ENCODE data around the gene CCL5.

CCL5 gene

DNA sequence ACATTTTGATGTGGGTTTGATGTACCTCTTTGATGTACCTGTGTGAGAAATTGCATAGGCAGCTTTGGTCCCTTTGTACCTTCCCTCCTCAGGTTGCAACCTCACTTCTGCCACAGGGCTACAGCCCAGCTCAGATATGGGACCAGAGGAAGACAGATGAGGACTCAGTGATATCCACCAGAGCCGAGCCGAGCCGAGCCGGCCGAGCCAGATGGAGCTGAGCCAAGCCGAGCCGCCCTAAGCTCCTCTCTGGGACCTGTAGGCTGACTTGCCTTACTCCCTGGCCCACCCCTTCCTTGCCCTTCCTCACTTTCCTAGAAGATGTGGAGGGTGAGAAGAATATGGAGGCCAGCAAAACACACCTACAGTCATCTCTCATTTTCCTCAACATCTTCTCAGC lies 15.3 kb downstream of the CCL5 start:
- no peak for TF ChIP-seq TAF1 (IDR thresholded peaks at IDR 0.05; ENCODE audit: borderline replicate concordance, insufficient read depth, low read length)
- no peak for TF ChIP-seq POLR2AphosphoS5 (IDR thresholded peaks at IDR 0.05; ENCODE audit: low read depth, low read length)
- TF ChIP-seq, protein P1, sequence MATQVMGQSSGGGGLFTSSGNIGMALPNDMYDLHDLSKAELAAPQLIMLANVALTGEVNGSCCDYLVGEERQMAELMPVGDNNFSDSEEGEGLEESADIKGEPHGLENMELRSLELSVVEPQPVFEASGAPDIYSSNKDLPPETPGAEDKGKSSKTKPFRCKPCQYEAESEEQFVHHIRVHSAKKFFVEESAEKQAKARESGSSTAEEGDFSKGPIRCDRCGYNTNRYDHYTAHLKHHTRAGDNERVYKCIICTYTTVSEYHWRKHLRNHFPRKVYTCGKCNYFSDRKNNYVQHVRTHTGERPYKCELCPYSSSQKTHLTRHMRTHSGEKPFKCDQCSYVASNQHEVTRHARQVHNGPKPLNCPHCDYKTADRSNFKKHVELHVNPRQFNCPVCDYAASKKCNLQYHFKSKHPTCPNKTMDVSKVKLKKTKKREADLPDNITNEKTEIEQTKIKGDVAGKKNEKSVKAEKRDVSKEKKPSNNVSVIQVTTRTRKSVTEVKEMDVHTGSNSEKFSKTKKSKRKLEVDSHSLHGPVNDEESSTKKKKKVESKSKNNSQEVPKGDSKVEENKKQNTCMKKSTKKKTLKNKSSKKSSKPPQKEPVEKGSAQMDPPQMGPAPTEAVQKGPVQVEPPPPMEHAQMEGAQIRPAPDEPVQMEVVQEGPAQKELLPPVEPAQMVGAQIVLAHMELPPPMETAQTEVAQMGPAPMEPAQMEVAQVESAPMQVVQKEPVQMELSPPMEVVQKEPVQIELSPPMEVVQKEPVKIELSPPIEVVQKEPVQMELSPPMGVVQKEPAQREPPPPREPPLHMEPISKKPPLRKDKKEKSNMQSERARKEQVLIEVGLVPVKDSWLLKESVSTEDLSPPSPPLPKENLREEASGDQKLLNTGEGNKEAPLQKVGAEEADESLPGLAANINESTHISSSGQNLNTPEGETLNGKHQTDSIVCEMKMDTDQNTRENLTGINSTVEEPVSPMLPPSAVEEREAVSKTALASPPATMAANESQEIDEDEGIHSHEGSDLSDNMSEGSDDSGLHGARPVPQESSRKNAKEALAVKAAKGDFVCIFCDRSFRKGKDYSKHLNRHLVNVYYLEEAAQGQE (IDR thresholded peaks at IDR 0.05; ENCODE audit: insufficient read depth in 1 of 2, low read depth in 2 of 2, low read length in 2 of 2), result no peak
- no peak for TF ChIP-seq FOXP2 (optimal IDR thresholded peaks at IDR 0.05; ENCODE audit: borderline replicate concordance, extremely low read depth, extremely low read length, insufficient read depth)
- TF ChIP-seq SIN3A (IDR thresholded peaks at IDR 0.05; ENCODE audit: borderline replicate concordance, insufficient read depth, low read length), result no peak

DNA sequence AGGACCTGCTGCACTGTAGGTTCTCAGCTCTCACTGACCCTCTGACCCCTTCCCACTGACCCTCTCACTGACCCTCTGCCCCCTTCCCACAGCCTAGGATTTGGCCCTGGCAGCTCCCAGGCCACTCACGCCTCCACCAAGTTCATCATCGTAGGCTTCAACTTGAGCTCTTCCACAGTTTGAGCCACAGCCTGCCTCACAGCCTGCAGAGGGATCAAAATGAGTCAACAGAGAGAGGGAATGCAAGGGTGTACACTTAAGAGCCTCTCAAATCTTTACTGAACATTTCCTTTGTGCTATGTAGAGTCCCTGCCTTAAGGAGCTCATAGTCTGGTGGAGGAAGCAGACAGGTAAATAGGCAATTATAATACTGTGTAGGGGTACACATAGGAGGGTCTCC lies 23.6 kb downstream of the CCL5 start:
- TF ChIP-seq, protein P1 (IDR thresholded peaks at IDR 0.05; ENCODE audit: insufficient read depth in 1 of 2, low read depth in 2 of 2, low read length in 2 of 2), result no peak
- no peak for TF ChIP-seq SIN3A (IDR thresholded peaks at IDR 0.05; ENCODE audit: borderline replicate concordance, insufficient read depth, low read length)
- no peak for TF ChIP-seq POLR2AphosphoS5 (IDR thresholded peaks at IDR 0.05; ENCODE audit: low read depth, low read length)
- no peak for TF ChIP-seq TAF1 (IDR thresholded peaks at IDR 0.05; ENCODE audit: borderline replicate concordance, insufficient read depth, low read length)
- no peak for TF ChIP-seq FOXP2 (optimal IDR thresholded peaks at IDR 0.05; ENCODE audit: borderline replicate concordance, extremely low read depth, extremely low read length, insufficient read depth)

DNA sequence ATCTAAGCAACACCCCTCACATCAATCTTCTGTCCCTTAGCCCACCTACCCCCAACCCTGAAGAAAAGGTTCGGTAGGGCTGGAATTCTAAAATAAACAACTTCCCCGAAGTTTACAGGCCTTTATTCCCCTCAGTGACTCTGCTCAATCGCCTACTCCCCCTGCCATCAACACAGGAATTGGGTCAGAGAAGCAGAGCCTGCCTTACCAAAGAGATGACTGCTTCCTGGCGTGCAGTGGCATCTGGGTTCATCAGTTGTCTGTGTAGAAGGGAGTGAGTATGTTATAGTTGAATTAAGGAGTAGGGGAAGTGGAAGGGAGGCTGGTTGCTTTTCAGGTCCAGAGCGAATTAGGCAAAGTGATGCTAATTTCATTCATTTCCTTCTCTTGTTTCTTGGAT lies 24.2 kb downstream of the CCL5 start:
- no peak for TF ChIP-seq FOXP2 (optimal IDR thresholded peaks at IDR 0.05; ENCODE audit: borderline replicate concordance, extremely low read depth, extremely low read length, insufficient read depth)
- TF ChIP-seq POLR2AphosphoS5 (IDR thresholded peaks at IDR 0.05; ENCODE audit: low read depth, low read length), result no peak
- no peak for TF ChIP-seq SIN3A (IDR thresholded peaks at IDR 0.05; ENCODE audit: borderline replicate concordance, insufficient read depth, low read length)
- no peak for TF ChIP-seq TAF1 (IDR thresholded peaks at IDR 0.05; ENCODE audit: borderline replicate concordance, insufficient read depth, low read length)
- TF ChIP-seq, protein P1 (IDR thresholded peaks at IDR 0.05; ENCODE audit: insufficient read depth in 1 of 2, low read depth in 2 of 2, low read length in 2 of 2), result no peak

DNA sequence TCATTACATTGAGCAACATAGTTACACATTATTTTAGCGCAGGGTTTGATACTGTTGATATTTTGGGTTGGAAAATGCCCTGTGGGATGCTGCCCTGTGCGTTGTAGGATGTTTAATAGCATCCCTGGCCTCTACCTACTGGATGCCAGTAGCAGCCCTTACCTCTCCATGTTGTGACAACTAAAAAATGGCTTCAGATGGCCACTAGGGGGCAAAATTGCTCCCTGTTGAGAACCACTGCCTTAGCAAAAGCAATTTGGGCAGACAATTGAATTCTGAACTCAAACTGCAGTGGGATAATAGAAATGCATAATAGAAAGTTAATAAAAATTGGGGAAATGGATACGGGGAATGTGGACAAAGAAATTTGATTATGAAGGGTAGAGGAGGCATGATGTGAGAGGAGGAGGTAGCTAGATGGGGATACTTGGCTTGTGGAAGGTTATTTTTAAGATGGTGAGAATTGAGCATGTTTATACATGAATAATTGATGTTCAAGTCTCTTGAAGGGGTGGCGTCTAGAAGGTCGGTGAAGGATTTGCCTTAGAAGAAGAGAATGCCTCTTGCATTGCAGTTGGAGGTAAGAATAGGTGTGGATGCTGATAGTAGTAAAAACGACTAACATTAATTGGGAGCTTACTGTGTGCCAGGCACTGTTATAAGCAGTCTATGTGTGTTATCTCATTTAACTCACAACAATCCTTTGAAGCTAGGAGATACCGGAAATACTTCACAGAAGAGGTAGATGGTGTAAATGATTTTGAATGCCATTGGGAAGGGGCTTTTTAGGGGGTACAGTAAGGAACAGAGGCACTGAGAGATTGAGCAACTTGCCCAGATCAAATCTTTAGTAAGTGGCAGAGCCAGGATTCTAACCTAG lies 30.5 kb downstream of the CCL5 start:
- TF ChIP-seq TAF1 (IDR thresholded peaks at IDR 0.05; ENCODE audit: borderline replicate concordance, insufficient read depth, low read length) (no peak), SIN3A (IDR thresholded peaks at IDR 0.05; ENCODE audit: borderline replicate concordance, insufficient read depth, low read length) (no peak), FOXP2 (optimal IDR thresholded peaks at IDR 0.05; ENCODE audit: borderline replicate concordance, extremely low read depth, extremely low read length, insufficient read depth) (no peak), POLR2AphosphoS5 (IDR thresholded peaks at IDR 0.05; ENCODE audit: low read depth, low read length) (no peak)
- TF ChIP-seq, protein P1 (IDR thresholded peaks at IDR 0.05; ENCODE audit: insufficient read depth in 1 of 2, low read depth in 2 of 2, low read length in 2 of 2), result no peak

Measured in PFSK-1 (cell line).